GM18508 (cell line): ENCODE data around the gene PARD3.
"Not testable (repeated sequence)": the region's sequence is repeated elsewhere in the genome, so short reads cannot be mapped to it uniquely, and the experiment has no call there.

Experiments
- ATAC-seq: cut with Tn5 transposase; IDR thresholded peaks from one replicate; pipeline ENCODE4 v1.9.1; 2021; ENCODE audit warnings: moderate number of reproducible peaks; ENCODE audit not compliant: insufficient read depth, unreplicated experiment

PARD3 gene

DNA sequence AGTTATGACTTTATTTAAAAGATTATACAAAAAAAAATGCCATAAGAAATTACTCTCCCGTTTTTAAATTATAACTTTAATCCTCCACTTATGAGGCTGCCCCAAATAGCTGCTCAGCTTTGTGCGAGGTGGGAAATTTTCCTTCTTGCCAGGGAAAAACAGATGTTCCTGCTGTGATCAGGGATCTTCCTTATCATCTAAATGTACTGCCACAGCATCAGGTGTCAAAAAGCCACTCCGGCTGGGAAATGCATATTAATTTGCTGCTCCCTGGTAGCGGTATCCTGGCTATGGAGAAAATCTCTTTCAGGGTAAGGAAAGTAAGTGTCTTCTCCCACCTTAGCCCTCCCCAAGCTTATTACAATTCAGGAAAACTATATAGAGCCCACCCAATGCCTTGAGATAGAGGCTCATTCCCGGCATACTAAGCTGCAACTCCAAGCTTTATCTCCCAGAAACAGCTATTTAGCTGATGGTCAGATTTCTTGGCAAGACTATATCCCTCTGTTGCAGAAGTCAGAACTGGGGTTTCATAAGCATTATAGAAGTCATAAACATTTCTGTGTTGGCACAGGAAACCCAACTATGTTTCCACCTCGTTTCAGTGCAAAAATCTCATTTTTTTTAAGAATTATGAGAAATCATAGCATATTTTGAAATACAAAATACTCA is 360.4 kb downstream of the PARD3 start:
- no peak for ATAC-seq

DNA sequence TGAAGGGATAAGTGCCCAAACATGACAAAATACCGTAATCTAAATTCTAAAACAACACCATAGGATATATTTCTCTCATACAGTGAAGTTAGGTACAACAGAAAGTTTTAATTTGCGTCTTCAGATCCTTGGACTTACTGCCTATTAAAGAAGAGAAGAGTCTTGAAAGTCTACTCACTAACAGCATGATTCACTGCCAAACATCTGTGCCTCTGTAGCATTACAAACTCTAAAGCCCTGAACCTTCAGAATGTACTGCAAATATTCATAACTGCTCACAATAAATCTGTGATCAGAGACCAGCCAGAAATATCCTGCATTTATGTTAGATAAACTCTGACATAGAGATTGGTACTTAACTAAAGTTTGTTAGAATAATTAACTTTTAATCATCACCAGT is 365.3 kb downstream of the PARD3 start:
- ATAC-seq = no peak

DNA sequence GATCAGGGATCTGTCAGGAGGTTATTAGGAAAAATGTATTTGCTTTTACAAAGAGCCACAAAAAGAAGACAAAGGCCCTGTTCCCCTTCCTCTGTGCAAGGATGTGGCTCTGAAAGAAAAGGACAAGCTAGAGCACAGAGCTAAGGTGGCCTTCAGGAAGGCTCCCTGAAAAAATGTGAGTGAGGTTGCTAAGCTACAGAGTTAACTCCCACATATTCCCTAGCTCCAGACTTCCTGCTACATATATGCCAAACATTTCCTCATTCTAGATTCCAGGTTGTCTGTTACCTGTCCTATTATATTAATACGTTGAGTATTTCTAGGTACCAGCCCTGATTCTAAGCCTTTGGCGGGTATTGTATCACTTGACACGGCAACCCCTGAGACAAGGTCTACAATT is 369.0 kb downstream of the PARD3 start:
- no peak for ATAC-seq

DNA sequence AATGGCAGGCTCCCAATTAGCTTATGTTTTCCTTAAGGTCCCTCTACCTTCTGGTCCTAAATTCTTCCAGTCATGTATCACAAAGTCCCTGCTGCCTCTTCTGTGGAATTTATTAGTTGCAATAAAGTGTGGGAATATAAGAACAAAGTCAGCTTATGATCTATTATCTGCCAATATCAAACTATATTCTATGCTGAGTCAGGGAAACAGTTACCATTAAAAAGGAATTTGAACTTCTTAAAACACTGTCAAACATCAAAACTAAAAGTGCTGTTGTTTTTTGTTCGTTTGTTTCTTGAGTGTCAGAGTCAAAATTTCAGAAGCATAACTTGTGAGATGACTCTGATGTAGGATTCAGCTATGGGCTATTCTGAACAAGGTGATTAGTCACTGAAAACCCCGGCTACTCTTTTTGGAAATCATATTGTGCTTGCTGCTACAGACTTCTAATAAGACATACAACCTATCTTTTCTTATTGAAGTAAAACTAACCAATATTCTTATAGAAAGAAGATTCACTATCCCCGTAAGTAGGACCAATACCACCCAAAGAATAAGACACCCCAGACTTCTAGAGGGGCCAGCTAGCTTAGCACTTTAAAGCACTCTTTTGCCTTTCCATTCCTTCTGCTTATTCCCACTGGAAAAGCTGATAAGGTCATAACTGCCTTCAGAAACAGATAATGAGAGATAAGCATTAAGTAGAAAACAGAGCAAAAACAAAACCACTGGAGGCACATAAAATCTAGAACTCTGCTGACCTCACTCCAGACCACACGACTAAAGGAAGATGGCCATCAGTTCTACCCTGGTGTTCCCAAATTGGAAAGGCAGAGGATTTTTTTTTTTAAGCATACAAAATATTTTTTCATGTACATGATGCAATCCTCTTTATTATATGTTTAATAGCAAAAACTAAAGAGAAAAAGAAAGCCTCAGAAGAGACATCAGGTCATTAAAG is 370.6 kb downstream of the PARD3 start:
- no peak for ATAC-seq

DNA sequence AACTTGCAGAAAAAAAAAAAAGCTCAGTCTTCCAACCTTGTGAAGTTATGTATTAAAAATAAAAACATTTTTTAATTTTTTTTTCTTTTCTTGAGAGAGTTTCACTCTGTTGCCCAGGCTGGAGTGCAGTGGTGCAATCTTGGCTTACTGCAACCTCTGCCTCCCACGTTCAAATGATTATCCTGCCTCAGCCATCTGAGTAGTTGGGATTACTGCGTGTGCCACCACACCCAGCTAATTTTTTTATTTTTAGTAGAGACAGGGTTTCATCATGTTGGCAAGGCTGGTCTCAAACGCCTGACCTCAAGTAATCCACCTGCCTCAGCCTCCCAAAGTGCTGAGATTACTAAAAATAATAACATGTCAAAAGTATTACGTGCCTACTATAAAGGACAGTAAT is 375.7 kb downstream of the PARD3 start:
- not testable (repeated sequence) for ATAC-seq

DNA sequence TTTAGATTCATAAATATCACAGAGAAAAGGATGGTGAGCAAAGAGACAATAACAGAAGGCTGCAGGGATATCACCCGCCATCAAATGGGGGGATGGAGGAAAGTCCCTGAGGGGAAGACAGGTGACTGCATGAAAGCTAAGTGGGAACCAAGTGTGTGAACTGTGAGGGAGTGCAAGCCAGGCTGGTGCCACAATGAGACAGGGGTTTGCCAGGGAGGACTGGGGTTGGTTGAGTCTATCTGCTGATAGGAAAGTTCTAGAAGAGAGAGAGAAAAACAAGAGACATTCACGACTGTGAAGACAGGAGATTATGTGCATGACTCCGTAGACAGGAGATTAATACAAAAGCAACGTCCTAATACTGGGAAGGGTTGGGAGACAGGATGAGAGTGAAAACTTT is 376.4 kb downstream of the PARD3 start:
- ATAC-seq = no peak

DNA sequence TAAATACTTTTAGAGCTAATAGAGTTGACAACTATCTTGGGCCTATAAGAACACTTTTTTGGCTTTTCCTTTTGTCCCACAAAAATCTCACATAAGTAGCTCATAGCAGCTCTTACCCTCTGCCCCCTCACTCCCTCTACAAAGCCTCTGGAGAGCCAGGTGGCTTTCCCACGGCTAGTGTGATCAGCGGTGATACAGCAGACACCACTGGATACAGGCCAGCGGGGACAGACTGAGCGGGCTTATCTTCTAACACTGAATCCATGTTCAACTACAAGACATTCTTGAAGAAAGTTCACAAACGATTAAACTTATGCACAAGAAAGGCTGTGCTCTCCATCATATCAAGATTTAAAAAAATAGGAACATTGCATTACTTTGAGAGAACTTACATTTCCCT is 377.2 kb downstream of the PARD3 start:
- no peak for ATAC-seq

DNA sequence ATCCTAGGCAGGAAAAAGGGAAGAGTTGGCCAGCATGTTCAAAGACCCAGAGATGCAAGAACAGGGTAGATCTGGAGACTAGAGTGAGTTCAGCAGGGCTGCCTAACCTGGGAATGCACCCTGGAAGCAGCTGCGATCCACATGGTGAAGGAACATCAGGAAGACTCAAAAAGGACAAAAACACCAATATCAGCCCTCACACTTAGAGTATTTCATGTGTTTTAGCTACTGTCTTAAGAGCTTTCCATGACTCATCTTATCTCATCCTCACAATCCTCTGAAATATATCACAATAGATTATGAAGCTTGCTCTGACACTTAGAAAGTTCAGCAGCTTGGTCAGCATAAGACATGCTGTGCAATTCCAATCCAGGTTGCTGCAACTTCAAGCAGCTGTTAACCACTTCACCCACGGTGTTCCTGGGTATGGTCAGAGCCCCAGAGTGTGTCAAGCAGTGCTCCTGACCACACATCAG is 380.9 kb downstream of the PARD3 start:
- ATAC-seq = no peak

DNA sequence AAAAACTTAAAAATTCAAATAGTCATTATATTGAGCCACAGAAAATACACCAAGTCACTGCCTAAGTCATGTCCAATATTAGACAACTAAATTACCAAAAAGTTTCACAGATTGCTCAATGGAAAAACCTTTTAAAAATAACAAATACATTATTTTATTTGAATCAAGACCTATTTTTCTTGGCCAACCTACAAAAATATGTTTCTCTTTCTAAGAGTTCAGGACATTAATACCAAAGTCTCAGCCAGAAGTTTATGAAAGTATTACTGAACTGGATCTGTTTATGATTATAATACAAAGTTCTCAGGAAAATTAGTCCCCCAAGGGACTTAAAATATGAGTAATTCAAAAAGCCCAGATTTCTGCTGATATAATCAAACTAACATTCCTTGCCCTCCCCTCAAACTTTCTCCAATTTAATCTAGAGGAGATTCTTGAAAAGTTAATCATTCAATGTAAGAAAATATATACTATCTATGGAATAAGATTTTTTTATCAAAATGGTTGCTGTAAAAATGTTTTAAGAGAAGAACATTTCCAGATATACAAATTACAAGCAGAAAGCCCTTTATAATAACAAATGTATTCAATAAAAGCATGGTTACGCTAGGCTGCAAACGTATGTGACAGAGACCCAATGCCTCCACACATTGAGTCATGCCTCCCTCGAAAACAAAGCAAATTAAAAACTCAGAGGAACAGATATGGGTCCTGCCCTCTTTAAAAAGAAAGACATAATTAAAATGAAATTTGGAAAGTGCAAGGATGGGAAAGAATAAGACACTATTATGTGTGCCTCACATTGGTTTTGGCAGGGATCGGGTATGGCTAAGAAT is 381.6 kb downstream of the PARD3 start:
- no peak for ATAC-seq

DNA sequence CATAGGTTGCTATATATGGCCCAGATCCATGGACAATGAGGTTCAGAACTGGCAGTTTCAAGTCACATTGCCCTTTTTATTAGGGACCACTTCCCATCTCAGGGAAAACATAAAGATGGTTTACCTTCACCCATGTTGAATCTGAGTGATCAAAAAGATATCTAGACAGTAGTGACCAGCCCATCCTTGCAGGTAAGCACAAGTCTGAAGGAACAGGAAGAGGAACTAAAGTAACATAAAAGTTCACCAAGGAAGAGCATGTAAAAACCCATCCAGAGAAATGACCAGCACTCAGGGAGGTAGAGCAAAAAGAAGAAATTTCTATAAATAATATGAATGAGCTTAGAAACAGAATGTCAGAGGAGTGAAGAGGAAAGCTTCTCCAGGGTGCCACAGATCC is 382.5 kb downstream of the PARD3 start:
- ATAC-seq = no peak

DNA sequence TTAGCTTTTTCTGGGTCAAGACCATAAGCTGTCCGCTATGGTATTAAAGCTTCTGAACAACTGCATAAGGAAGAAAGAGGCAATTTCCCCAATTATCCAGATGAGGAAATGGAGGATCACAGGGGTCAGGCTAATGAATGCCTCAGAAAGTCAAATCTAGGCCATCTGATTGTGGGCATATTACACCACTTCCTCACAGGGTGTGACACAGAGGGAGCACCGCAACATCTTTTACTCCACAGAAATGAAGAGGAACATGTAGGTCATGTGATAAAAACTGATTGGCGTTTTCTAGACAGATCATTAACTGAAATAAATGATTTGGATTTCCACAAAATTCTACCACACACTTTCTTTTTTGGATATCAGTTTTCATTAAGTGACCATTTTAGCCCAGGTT is 384.4 kb downstream of the PARD3 start:
- ATAC-seq = no peak

DNA sequence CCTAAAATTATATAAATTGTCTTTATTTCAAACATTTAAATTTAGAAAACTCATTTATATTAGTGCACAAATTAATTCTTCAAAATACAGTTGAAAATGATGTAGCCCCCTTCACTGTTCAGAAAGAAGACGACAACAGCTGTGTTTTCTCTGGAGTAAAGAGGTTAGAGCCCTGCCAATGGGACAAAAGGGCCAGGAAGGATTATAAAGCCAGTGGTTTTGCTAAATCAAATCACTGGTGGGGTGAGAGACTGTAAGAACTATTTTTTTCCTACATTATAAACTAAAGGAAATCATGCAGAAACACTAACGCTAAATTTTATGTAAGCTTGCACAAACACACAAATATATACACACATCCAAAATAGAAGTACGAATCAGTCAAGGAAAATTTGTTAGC is 386.6 kb downstream of the PARD3 start:
- ATAC-seq = no peak

DNA sequence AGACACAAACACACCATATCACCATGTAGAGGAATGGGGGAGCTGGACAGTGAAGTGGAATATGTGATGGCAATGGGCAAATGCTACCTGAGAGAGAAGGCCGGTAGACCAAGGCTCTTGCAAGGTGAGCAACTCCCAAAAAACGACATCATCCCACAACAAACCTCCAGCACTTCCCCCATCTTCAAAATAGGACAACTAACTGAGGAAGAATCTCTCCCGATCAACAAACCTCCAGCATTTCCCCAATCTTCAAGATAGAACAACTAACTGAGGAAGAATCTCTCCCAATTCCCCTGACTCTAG is 387.2 kb downstream of the PARD3 start:
- ATAC-seq = no peak

DNA sequence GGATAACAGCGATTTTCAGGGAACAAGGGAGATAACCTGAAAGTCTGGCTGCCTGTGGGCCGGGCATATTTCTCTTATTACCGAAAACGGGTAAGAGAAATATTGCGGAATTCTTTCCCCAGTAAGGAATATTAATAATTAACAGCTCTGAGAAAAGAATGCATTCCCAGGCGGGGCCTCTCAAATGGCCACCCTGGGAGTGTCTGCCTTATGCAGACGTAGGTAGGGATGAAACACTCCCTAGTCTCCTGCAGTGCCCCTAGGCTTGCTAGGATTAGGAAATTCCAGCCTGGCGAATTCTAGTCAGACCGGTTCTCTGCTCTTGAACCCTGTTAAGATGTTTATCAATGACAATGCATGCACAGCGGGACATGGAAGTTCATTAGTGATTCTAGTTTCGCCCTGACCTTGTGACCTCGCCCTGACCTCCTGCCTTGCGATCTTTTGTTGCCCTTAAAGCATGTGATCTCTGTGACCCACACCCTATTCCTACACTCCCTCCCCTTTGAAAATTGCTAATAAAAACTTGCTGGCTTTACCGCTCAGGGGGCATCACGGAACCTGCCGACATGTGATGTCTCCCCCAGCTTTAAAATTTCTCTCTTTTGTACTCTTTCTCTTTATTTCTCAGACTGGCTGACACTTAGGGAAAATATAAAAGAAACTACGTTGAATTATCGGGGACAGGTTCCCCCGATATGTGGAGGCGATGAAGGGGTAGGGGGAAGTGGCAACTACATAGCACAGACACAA is 387.8 kb downstream of the PARD3 start:
- not testable (repeated sequence) for ATAC-seq

DNA sequence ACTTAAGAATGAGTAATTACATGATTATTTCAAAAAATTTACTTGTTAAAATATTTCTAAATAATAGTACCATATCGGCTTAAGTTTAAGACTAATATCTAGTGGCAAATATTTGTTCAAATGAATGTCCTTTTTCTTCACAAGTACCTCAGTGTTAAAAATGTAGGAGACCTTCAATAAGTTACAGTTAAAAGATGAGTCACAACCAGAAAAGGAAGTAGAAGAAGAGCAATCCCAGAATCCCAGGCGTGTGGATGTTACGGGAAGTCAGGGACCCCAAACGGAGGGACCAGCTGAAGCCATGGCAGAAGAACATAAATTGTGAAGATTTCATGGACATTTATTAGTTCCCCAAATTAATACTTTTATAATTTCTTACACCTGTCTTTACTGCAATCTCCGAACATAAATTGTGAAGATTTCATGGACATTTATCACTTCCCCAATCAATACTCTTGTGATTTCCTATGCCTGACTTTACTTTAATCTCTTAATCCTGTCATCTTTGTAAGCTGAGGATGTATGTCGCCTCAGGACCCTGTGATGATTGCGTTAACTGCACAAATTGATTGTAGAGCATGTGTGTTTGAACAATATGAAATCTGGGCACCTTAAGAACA is 388.4 kb downstream of the PARD3 start:
- not testable (repeated sequence) for ATAC-seq

DNA sequence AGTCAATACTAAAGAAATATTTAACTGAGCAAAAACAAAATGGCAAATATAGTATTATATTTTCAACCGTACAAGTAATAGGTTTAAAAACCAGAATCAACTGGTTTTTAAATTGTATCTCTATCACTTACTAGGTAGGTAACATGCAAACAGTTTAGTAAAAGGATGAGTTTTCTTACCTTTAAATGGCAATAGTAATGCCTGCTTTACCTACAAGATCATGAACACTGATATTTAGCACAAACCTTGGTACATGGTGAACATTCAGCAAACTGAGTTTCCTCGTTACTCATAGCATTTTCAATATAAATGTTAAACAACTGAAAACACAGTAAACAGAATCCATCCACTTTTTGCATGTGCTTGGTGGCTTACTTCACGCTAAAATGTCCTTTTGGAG is 389.1 kb downstream of the PARD3 start:
- ATAC-seq = no peak

DNA sequence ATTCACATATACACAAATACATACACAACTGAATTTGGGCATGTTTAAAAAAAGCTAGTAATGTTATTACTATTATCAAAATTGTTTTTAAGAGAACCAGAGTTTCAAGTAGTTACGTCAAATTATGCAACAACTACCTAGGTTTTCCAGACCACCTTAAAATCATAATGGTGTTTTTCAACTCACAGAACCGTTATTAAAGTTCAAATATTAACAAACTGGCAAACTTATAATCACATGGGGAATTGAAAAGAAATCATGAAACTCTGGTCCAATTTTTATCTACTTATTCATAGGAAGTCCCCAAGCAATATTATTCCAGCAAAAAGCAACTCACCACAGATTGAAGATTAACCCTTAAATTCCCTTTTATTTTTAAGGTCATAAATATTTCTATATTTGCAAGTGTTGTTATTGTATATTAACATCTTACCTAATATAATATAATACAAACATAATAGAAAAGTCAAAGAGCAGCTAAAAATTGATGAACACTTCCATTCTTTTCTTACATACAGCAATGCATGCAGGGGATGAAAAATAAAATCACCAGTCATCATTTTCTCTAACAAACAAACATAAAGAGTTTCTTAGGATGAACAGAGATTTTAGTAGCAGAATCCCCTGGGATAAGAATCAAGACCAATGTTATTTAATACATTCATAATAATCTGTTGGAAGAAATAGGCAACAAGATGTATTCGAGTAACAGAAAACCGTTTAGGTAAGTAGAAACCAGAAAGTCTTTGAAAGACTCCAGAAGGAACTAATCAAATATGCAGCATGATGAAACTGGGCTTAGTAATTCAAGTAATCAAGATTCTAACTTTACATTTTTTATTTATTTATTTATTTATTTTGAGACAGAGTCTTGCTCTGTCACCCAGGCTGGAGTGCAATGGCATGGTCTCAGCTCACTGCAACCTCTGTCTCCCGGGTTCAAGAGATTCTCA is 391.1 kb downstream of the PARD3 start:
- ATAC-seq = no peak

DNA sequence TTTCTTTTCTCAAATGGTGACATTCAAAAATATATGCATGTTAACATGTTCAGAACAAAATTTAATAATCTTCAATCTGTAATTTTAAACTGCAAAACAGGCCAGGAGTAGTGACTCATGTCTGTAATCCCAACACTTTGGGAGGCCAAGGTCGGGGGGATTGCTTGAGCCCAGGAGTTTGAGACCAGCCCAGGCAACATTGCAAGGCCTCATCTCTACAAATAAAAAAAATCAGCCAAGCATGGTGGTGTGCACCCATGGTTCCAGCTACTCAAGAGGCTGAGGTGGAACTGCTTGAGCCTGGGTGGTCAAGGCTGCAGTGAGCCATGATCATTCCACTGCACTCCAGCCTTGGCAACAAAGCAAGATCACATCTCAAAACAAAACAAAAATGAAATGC is 394.3 kb downstream of the PARD3 start:
- no peak for ATAC-seq

DNA sequence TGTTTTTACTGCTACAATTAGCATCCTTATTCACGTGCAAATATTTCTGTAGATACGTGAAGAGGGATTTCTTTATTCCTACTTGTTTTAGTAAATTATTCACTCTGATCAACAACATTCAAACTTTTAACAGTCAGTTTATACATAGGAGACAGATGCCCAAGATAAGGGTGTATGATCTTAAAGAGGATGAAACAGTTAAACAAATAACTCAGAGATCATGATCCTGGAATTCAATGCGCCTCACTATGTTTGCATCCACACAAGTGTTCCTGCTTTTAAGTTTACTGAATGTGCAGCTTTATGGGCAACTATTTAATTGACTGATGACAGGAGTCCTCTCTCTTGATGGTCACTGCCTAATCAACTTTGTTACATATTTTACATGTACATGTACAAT is 394.8 kb downstream of the PARD3 start:
- no peak for ATAC-seq
